Measurements from ENCODE around the gene KRTAP10-1.

The KRTAP10-1 gene

GRCh38 chr21:44500111-44500510 is 39.9 kb downstream of the KRTAP10-1 start:
- no peak for FAIRE-seq

GRCh38 chr21:44499631-44500030 is 40.4 kb downstream of the KRTAP10-1 start:
- FAIRE-seq: no peak

GRCh38 chr21:44499211-44499560 is 40.8 kb downstream of the KRTAP10-1 start:
- no peak for FAIRE-seq

- FAIRE-seq: no peak
These were observed 41.5 kb downstream of the KRTAP10-1 start for GRCh38 chr21:44498280-44499210.

- FAIRE-seq: no peak
These were observed 42.3 kb downstream of the KRTAP10-1 start for GRCh38 chr21:44497703-44498126.

- no peak for FAIRE-seq
These were observed 43.1 kb downstream of the KRTAP10-1 start for GRCh38 chr21:44496564-44497550.

GRCh38 chr21:44495611-44496563 is 44.1 kb downstream of the KRTAP10-1 start:
- no peak for FAIRE-seq

GRCh38 chr21:44494956-44495355 is 45.0 kb downstream of the KRTAP10-1 start:
- FAIRE-seq: no peak

- no peak for FAIRE-seq
These were observed 45.6 kb downstream of the KRTAP10-1 start for GRCh38 chr21:44494418-44494817.

GRCh38 chr21:44492567-44493385 is 47.2 kb downstream of the KRTAP10-1 start:
- FAIRE-seq: no peak

- FAIRE-seq: no peak
These were observed 49.2 kb downstream of the KRTAP10-1 start for GRCh38 chr21:44490816-44491215.

- no peak for FAIRE-seq
These were observed 49.6 kb downstream of the KRTAP10-1 start for GRCh38 chr21:44490405-44490804.

GRCh38 chr21:44489962-44490361 is 50.0 kb downstream of the KRTAP10-1 start:
- no peak for FAIRE-seq
